Progenitor cell of endocrine pancreas (in vitro differentiated cells): ENCODE measurements around the gene LITAFD. TPM values are rescaled to one million over a fixed set of nuclear protein-coding genes. Genes with fewer than 3 reads are reported as not detected.
A peak's percentile ranks its signal among the peaks of the same experiment; 100 is the strongest.

ENCODE experiments used
- DNase-seq: peaks from one replicate; pipeline ENCODE4 v3.0.0; 2021; ENCODE audit warnings: low spot score; ENCODE audit not compliant: unreplicated experiment
- H3K27ac Mint-ChIP-seq: 2 replicates; pipeline ENCODE4 v1.8.0; 2021; ENCODE audit warnings: mild to moderate bottlenecking, moderate library complexity, mixed read lengths
- H3K27me3 Mint-ChIP-seq: 2 replicates; pipeline ENCODE4 v1.8.0; 2021; ENCODE audit warnings: mixed read lengths
- H3K36me3 Mint-ChIP-seq: 2 replicates; pipeline ENCODE4 v1.8.0; 2022; ENCODE audit warnings: mixed read lengths; ENCODE audit not compliant: insufficient read depth
- H3K4me1 Mint-ChIP-seq: 2 replicates; pipeline ENCODE4 v1.8.0; 2021; ENCODE audit warnings: low read depth, mixed read lengths
- H3K4me3 Mint-ChIP-seq: 2 replicates; pipeline ENCODE4 v1.8.0; 2021; ENCODE audit warnings: low read depth, mild to moderate bottlenecking, moderate library complexity, mixed read lengths
- H3K9me3 Mint-ChIP-seq: 2 replicates; pipeline ENCODE4 v1.8.0; 2021; ENCODE audit warnings: low read depth, mixed read lengths
- total RNA-seq: library from RNA; stranded (reverse); gene quantifications from 2 replicates; pipeline ENCODE4 v1.2.1, GENCODE V29; 2021
- TF ChIP-seq, protein P1 (sequence below): fragments of 200-600 bp; sonication (generic); IDR thresholded peaks from one replicate; pipeline ENCODE4 v1.5.0; 2021; ENCODE audit warnings: antibody characterized with exemption, mild to moderate bottlenecking; ENCODE audit not compliant: unreplicated experiment

The LITAFD gene
- total RNA-seq, 1 donor from 2014 or later = not detected

GRCh38 chr16:8899709-8900317 is 17.7 kb downstream of the LITAFD start:
- Mint-ChIP-seq H3K27me3 (no peaks in the 10 kb centered on the region), H3K4me3 (no peak overlapping the region), H3K4me1 (no peaks in the 10 kb centered on the region), H3K9me3 (no peaks in the 10 kb centered on the region), H3K27ac (peak overlapping the region; percentile 69), H3K36me3 (peaks cover 35% of the 10 kb centered on the region)
- TF ChIP-seq, protein P1, sequence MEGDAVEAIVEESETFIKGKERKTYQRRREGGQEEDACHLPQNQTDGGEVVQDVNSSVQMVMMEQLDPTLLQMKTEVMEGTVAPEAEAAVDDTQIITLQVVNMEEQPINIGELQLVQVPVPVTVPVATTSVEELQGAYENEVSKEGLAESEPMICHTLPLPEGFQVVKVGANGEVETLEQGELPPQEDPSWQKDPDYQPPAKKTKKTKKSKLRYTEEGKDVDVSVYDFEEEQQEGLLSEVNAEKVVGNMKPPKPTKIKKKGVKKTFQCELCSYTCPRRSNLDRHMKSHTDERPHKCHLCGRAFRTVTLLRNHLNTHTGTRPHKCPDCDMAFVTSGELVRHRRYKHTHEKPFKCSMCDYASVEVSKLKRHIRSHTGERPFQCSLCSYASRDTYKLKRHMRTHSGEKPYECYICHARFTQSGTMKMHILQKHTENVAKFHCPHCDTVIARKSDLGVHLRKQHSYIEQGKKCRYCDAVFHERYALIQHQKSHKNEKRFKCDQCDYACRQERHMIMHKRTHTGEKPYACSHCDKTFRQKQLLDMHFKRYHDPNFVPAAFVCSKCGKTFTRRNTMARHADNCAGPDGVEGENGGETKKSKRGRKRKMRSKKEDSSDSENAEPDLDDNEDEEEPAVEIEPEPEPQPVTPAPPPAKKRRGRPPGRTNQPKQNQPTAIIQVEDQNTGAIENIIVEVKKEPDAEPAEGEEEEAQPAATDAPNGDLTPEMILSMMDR = no peak
- no peak for DNase-seq

- no peak for DNase-seq
- Mint-ChIP-seq H3K27ac (peak overlapping the region; percentile 69), H3K9me3 (no peaks in the 10 kb centered on the region), H3K27me3 (no peaks in the 10 kb centered on the region), H3K36me3 (peaks cover 36% of the 10 kb centered on the region), H3K4me3 (no peak overlapping the region), H3K4me1 (no peaks in the 10 kb centered on the region)
- TF ChIP-seq, protein P1 = no peak
Observed at GRCh38 chr16:8900343-8900742, 18.2 kb downstream of the LITAFD start.

- no peaks in the 10 kb centered on the region for H3K27me3 Mint-ChIP-seq
- no peak overlapping the region for H3K4me3 Mint-ChIP-seq
- H3K4me1 Mint-ChIP-seq = no peaks in the 10 kb centered on the region
- DNase-seq = no peak
- no peaks in the 10 kb centered on the region for H3K9me3 Mint-ChIP-seq
- H3K36me3 Mint-ChIP-seq = peaks cover 40% of the 10 kb centered on the region
- peak overlapping the region; percentile 40 for H3K27ac Mint-ChIP-seq
- TF ChIP-seq, protein P1 = no peak
Observed at GRCh38 chr16:8901320-8901861, 19.2 kb downstream of the LITAFD start.

DNA sequence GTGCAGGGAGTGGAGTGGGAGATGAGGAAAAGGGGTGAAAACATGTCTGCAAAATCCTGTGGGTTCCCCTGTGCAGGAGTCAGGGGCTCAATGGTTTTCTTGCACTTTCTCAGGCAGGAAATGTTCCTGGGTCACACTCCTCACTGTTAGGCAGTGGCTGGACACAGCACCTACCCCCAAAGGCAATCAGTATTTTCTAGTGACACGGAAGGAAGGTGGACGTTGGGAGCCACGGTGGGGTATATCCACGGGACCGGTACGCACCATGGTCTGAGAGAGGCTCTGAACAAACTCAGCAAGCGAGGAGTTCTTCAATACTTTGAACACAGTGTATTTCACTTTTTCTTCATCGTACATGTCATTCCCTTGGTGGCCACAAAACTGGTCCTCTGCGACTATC is 20.9 kb downstream of the LITAFD start:
- DNase-seq = no peak
- H3K36me3 Mint-ChIP-seq = peaks cover 48% of the 10 kb centered on the region
- TF ChIP-seq, protein P1 = no peak
- no peaks in the 10 kb centered on the region for H3K9me3 Mint-ChIP-seq
- H3K27ac Mint-ChIP-seq = no peak overlapping the region
- no peak overlapping the region for H3K4me3 Mint-ChIP-seq
- no peaks in the 10 kb centered on the region for H3K4me1 Mint-ChIP-seq
- H3K27me3 Mint-ChIP-seq = no peaks in the 10 kb centered on the region

DNA sequence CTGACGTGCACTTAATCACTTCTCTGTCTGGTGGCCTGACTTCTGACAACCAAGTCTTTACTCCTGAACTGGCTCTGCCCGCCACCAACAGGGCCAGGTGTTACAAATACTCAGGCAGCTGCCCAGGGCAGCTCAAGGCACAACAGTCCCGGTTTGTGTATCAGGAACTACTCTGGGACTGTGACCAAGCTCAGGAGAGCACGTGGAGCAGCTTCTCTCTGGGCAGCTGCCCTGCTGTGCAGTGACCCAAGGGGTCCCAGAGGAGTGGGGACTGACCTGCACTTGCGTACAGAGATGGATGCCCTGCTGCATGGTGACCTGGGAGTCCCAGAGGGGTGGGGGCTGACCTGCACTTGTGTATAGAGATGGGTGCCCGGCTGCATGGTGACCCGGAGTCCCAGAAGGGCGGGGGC is 21.9 kb downstream of the LITAFD start:
- Mint-ChIP-seq H3K9me3 (no peaks in the 10 kb centered on the region), H3K4me3 (no peak overlapping the region), H3K36me3 (peaks cover 47% of the 10 kb centered on the region), H3K27me3 (no peaks in the 10 kb centered on the region), H3K4me1 (peaks cover 4% of the 10 kb centered on the region), H3K27ac (no peak overlapping the region)
- no peak for DNase-seq
- TF ChIP-seq, protein P1 = no peak
